Measurements from ENCODE around the gene SLITRK1.

GRCh38 chr13:83905641-83906040, 23.4 kb upstream of the SLITRK1 start:
- TF ChIP-seq POLR2A (IDR thresholded peaks at IDR 0.05; ENCODE audit: low read length) (no peak), GATA1 (IDR thresholded peaks at IDR 0.05; ENCODE audit: low read depth, low read length) (no peak)
